Measurements from ENCODE around the gene MEI4. TPM values are rescaled to one million over a fixed set of nuclear protein-coding genes. Genes with fewer than 3 reads are reported as not detected.

Gene MEI4
- total RNA-seq, 1 experiment from 2014 or later, result not detected

- no peak for DNase-seq (ENCODE audit: low spot score)
These were observed 312.6 kb downstream of the MEI4 start for GRCh38 chr6:77965449-77965848.

DNA sequence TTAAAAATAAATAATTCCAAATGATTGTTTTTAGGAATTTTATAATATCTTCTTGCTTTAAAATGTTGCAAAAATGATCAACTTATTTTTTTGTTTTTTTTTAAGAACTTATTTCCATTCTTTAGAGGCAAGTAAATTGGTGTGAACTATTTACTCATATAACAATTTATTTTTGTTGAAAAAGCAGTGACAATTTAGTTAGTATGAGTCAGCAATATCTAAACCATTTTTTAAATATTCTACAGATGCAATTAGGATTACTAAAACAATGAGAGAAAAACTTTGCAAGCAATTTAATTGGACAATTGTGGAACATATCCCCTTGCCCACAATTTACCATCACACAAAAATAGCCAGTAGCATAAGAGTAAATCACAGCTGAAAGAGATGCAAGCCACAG lies 319.5 kb downstream of the MEI4 start:
- DNase-seq (ENCODE audit: low spot score), result no peak

Other genes starting within 250 kb of the MEI4 start
- gene HTR1B, start 189.5 kb upstream of the MEI4 start, total RNA-seq (2014; rRNA removed; shearing (Covaris generic)), result not detected in 2 replicates

Measured in A172 (cell line).